SK-N-SH treated with all-trans-retinoic acid at 6 μM for 48 hours (cell line): ENCODE measurements around the gene ANKS6.

ENCODE experiments used
- ATAC-seq: fragments of 200-7000 bp; cut with Tn5 transposase; 3 replicates; pipeline ENCODE4 v1.9.1; 2020; ENCODE audit warnings: mild to moderate bottlenecking, moderate library complexity
- ARNTL ChIP-seq: fragments of 450-650 bp; formaldehyde crosslinking; IDR thresholded peaks from 2 replicates; pipeline ENCODE4 v1.5.0; 2020; ENCODE audit warnings: low read depth, mild to moderate bottlenecking, moderate library complexity, borderline replicate concordance
- BACH2 ChIP-seq: fragments of 250-450 bp; sonication (Bioruptor Pico); IDR thresholded peaks from 2 replicates; pipeline ENCODE4 v1.9.0; 2021; ENCODE audit warnings: mild to moderate bottlenecking, borderline replicate concordance
- CREB5 ChIP-seq: fragments of 250-450 bp; sonication (Bioruptor Pico); IDR thresholded peaks from 2 replicates; pipeline ENCODE4 v1.5.1; 2020; ENCODE audit warnings: low read depth, mild to moderate bottlenecking, moderate library complexity
- CSDC2 ChIP-seq: fragments of 250-450 bp; sonication (Bioruptor Pico); IDR thresholded peaks from 2 replicates; pipeline ENCODE4 v1.5.0; 2020; ENCODE audit warnings: mild to moderate bottlenecking, moderate library complexity
- ESRRG ChIP-seq: fragments of 250-450 bp; sonication (Bioruptor Pico); IDR thresholded peaks from 2 replicates; pipeline ENCODE4 v1.6.1; 2021; ENCODE audit warnings: mild to moderate bottlenecking
- GLIS3 ChIP-seq: fragments of 250-450 bp; sonication (Bioruptor Pico); IDR thresholded peaks from 2 replicates; pipeline ENCODE4 v1.5.0; 2020; ENCODE audit warnings: mild to moderate bottlenecking, moderate library complexity
- ISL1 ChIP-seq: fragments of 250-450 bp; sonication (Bioruptor Pico); IDR thresholded peaks from 2 replicates; pipeline ENCODE4 v2.1.2; 2022; ENCODE audit warnings: mild to moderate bottlenecking, moderate library complexity
- OSR1 ChIP-seq: fragments of 250-450 bp; sonication (Bioruptor Pico); IDR thresholded peaks from 2 replicates; pipeline ENCODE4 v1.8.0; 2022; ENCODE audit warnings: moderate library complexity, mild to moderate bottlenecking, inconsistent platforms
- POU6F1 ChIP-seq: fragments of 250-450 bp; sonication (Bioruptor Pico); IDR thresholded peaks from 2 replicates; pipeline ENCODE4 v1.8.0; 2021; ENCODE audit warnings: low read depth, mild to moderate bottlenecking, moderate library complexity, borderline replicate concordance
- PPARA ChIP-seq: fragments of 250-450 bp; sonication (Bioruptor Pico); IDR thresholded peaks from 2 replicates; pipeline ENCODE4 v1.5.0; 2020; ENCODE audit warnings: mild to moderate bottlenecking, borderline replicate concordance
- RARB ChIP-seq: fragments of 250-450 bp; sonication (Bioruptor Pico); IDR thresholded peaks from 2 replicates; pipeline ENCODE4 v1.8.0; 2021; ENCODE audit warnings: mild to moderate bottlenecking, moderate library complexity
- SNAI2 ChIP-seq: fragments of 250-450 bp; sonication (Bioruptor Pico); IDR thresholded peaks from 2 replicates; pipeline ENCODE4 v1.5.0; 2020; ENCODE audit warnings: mild to moderate bottlenecking, moderate library complexity
- TCF4 ChIP-seq: fragments of 250-450 bp; sonication (Bioruptor Pico); IDR thresholded peaks from 2 replicates; pipeline ENCODE4 v1.8.0; 2021; ENCODE audit warnings: mild to moderate bottlenecking, moderate library complexity, borderline replicate concordance
- TOX ChIP-seq: fragments of 250-450 bp; sonication (Bioruptor Pico); IDR thresholded peaks from 2 replicates; pipeline ENCODE4 v1.8.0; 2021; ENCODE audit warnings: mild to moderate bottlenecking, moderate library complexity, borderline replicate concordance
- TSHZ2 ChIP-seq: fragments of 250-450 bp; sonication (Bioruptor Pico); IDR thresholded peaks from 2 replicates; pipeline ENCODE4 v1.5.0; 2020; ENCODE audit warnings: mild to moderate bottlenecking, moderate library complexity
- ZC3H10 ChIP-seq: fragments of 250-450 bp; sonication (Bioruptor Pico); IDR thresholded peaks from 2 replicates; pipeline ENCODE4 v1.5.1; 2021; ENCODE audit warnings: mild to moderate bottlenecking, moderate library complexity
- ZFP3 ChIP-seq: fragments of 250-450 bp; sonication (Bioruptor Pico); IDR thresholded peaks from 2 replicates; pipeline ENCODE4 v1.5.0; 2020; ENCODE audit warnings: mild to moderate bottlenecking, moderate library complexity
- ZNF565 ChIP-seq: fragments of 450-650 bp; formaldehyde crosslinking; conservative IDR thresholded peaks from 2 replicates; pipeline ENCODE4 v1.5.0; 2020; ENCODE audit warnings: low read depth, mild to moderate bottlenecking, moderate library complexity
- ZNF70 ChIP-seq: fragments of 450-650 bp; formaldehyde crosslinking; IDR thresholded peaks from 2 replicates; pipeline ENCODE4 v1.5.0; 2020; ENCODE audit warnings: mild to moderate bottlenecking, moderate library complexity
- ZNF8 ChIP-seq: fragments of 450-650 bp; formaldehyde crosslinking; IDR thresholded peaks from 2 replicates; pipeline ENCODE4 v1.5.0; 2020; ENCODE audit warnings: mild to moderate bottlenecking, moderate library complexity
- TF ChIP-seq, protein P1 (sequence below): fragments of 250-450 bp; sonication (Bioruptor Pico); IDR thresholded peaks from 2 replicates; pipeline ENCODE4 v1.8.0; 2020; ENCODE audit warnings: mild to moderate bottlenecking, moderate library complexity, borderline replicate concordance

ANKS6 gene

GRCh38 chr9:98732091-98732490, 64.3 kb downstream of the ANKS6 start:
- TF ChIP-seq SNAI2 (CRISPR knock-in tag) = no peak
- TF ChIP-seq, protein P1, sequence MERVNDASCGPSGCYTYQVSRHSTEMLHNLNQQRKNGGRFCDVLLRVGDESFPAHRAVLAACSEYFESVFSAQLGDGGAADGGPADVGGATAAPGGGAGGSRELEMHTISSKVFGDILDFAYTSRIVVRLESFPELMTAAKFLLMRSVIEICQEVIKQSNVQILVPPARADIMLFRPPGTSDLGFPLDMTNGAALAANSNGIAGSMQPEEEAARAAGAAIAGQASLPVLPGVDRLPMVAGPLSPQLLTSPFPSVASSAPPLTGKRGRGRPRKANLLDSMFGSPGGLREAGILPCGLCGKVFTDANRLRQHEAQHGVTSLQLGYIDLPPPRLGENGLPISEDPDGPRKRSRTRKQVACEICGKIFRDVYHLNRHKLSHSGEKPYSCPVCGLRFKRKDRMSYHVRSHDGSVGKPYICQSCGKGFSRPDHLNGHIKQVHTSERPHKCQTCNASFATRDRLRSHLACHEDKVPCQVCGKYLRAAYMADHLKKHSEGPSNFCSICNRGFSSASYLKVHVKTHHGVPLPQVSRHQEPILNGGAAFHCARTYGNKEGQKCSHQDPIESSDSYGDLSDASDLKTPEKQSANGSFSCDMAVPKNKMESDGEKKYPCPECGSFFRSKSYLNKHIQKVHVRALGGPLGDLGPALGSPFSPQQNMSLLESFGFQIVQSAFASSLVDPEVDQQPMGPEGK (CRISPR knock-in tag) = no peak
- no peak for TF ChIP-seq TSHZ2 (CRISPR knock-in tag)
- TF ChIP-seq, all 23 proteins: peak for 0
- ATAC-seq = no peak

- TF ChIP-seq TCF4 (no peak), ESRRG (CRISPR knock-in tag) (no peak), CSDC2 (CRISPR knock-in tag) (no peak), GLIS3 (CRISPR knock-in tag) (no peak), ZNF70 (CRISPR knock-in tag) (no peak), ISL1 (CRISPR knock-in tag) (no peak), ZNF565 (no peak), ZC3H10 (no peak), RARB (CRISPR knock-in tag) (no peak), BACH2 (no peak)
- TF ChIP-seq, protein P1 (CRISPR knock-in tag) = no peak
- TF ChIP-seq, all 23 proteins: peak for 0
- ATAC-seq = no peak
Observed at GRCh38 chr9:98730871-98731270, 65.5 kb downstream of the ANKS6 start.

DNA sequence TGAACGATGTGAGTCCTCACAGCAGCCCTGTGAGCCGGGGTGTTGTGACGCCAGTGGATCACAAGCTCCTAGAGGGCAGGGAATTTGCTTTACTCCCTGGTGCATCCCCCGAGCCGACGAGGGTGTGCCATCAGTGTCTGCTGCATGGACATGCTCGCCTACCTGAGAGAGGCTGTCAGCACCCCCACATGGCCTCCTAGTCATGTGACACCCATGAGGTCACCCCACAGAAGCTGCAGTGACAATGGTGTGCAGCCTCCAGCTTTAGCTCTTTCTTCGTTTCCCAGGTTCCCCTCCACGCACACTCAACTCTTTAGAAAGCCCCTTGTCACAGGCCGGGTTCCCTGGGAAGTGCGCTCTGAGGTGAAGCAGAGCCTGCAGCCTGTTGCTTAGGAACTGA, 67.9 kb downstream of the ANKS6 start:
- TF ChIP-seq ZC3H10 (no peak), BACH2 (no peak), CSDC2 (CRISPR knock-in tag) (no peak), ZNF565 (no peak), PPARA (CRISPR knock-in tag) (no peak), ZNF8 (CRISPR knock-in tag) (no peak), ARNTL (CRISPR knock-in tag) (no peak), OSR1 (CRISPR knock-in tag) (no peak), TSHZ2 (CRISPR knock-in tag) (no peak), ISL1 (CRISPR knock-in tag) (no peak), ZNF70 (CRISPR knock-in tag) (no peak), GLIS3 (CRISPR knock-in tag) (no peak), TCF4 (no peak), TOX (CRISPR knock-in tag) (no peak), ZFP3 (no peak), POU6F1 (CRISPR knock-in tag) (no peak), CREB5 (no peak)
- no peak for ATAC-seq
